GM21737 (cell line): ENCODE data around the gene MYO5C.

Experiments
- ATAC-seq: cut with Tn5 transposase; IDR thresholded peaks from one replicate; pipeline ENCODE4 v1.9.1; 2021; ENCODE audit warnings: mild to moderate bottlenecking, moderate library complexity; ENCODE audit not compliant: unreplicated experiment

The MYO5C gene

DNA sequence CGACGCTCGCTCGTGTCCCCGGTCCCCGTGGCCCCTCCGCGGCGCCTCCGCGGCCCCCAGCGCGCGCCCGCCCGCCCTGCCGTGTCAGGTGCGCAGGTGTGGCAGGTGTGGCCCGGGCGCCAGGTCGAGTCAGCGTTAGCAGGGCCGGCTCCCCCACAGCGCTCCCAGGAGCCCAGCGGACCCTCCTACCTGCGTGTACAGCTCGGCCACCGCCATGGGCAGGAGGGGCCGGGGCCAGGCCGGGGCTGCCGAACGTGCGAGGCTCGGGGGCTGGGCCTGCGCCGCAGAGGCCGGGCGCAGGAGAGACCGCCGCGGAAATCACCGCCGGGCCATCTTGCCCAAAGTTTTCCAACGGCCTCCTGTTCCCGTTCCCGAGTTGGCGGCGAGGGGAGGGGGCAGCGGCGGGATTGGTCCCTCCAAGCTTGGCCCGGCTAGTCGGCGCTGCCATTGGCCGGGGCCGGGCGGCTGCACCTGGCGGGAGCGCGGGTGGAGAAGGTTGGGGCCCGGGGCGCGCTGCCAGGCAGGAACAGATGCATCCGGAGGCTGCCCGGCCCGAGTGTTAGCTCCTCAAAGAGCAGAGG, at the start of gene MYO5C:
MYO5C (minus strand) TSS at position 384 of the 581 bp plus-strand sequence; CDS start at position 216, 168 bp downstream.
- no peak for ATAC-seq

- no peak for ATAC-seq
These were observed 49.0 kb upstream of the MYO5C start for GRCh38 chr15:52344592-52344991.

DNA sequence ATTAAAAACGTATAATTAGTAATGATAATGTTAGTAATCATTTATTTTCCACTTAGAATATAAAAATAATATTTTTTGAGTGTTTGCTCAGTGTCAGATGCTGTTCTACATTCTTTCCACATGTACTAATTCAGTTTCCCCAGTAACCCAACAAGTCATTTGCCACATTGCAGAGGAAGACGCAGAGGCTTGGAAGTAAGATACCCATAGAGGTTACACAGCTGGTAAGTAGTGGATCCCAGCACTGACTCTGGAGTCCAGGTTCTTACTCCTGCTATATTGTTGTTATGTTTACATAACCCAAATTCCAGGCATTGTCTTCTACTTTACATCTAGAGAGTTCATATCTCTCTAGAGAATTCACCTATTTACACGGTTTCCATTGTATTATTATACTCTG, 48.2 kb upstream of the MYO5C start:
- no peak for ATAC-seq

DNA sequence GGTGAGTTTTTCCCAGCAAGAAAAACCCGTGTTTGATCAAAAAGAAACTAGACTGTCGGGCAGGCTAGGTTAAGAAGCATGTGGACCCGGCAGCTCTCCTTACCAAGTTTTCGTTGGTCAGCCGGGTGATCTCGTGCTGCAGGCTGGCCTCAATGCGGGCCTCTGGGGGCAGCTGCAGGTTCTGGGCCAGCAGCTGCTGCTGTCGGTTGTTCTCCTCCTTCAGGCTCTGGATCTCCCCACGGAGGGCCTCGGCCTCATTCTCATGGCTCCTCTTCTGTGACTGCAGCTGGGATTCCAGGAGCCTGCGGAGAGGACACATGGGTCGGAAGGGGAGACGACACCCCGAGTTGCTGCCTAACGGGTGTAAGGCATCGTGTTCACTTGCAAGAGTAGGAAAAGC, 44.5 kb upstream of the MYO5C start:
- no peak for ATAC-seq

DNA sequence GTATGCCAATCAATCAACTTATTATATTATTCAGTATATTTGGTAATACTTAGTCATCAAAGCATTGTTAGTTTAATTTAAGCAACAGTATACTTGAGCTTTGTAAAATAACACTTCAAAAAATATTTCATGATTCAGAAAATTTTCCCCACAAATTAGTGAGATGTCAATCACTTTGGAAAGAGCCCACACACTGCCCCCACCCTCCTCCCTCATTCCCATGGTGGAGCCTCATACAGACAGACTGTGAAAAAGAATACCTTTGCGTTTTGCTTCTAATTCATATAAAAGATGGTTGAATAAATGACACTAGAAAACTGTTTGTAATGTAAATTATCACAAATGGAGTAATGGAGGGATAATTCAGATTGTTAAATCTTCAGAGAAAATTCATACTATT, 43.3 kb upstream of the MYO5C start:
- ATAC-seq = no peak

DNA sequence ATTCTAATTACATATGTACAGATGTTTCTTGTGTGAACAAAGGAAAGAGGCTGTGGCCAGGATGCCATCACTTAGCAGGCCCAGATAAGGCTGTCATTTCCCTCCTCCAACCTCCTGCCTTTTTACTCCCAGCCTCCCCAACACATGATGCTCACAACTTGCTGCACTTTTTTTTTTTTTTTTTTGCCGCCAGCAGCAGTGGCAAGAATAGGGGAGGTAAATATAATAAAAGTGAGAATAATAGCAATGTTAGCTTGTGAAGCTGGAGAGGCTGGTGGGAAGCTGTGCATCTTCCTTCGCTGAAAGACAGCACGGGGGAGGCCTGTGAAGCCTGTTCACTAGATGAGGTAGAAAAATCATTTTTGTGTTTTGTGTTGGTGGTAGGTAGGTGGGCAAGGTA, 42.5 kb upstream of the MYO5C start:
- ATAC-seq = no peak

DNA sequence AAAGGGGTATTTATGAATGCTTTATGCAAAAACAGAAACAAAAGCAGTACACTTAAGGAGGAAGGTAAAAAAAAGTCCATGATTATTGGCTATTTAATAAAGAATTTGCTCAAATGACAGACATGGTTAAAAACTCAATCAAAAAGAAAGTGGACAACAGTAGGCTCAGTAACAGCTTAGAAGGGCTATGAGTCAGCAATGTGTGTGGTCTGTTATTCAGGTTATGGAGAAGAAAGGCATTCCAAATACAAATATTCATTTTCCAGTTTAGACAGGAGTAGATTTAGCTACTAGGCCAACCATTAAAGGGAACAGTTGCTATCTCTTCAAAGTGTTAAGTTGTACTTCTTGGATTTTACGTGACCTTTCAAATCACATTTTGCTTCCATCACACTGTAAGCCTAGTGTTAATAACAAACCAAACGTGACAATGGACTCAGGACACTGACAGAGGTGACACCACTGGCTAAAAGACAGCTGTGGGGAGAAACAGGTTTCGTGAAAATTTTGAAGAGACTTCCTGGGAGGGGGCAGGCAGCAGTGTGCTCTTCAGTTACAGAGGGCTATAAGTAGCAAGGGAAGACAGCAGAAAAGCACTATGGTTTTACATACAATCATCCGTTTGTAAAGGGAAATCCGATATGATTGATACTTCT, 41.7 kb upstream of the MYO5C start:
- ATAC-seq = no peak

GRCh38 chr15:52336529-52336928, 40.9 kb upstream of the MYO5C start:
- ATAC-seq = no peak

DNA sequence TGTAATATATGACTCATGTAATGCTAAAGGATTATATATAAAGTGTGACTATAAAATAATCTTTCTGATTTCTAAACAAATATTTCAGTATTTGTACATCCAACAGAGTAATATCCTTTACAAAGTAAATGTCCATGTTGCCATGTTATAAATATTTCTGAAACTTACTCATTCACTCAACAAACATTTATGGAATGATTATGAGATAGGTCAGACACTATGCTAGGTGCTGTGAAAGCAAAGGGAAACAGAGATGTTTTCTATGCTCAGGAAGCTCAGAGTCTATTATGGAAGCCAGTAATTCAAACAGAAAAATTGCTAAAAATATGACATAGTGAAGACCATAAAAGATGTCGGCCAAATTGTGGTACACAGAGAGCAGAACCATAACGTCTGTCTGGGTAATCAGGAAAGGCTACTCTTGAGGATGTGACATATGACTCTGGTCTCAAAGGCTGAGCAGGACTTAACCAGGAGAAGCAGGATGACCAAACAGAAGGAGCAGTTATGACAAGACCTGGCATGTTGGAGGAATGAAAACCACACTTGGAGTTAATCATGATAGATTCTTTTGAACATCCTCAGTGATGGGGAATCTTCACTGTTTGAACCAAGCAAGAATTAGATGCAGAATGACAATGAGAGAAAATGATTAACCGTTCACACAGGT, 39.0 kb upstream of the MYO5C start:
- no peak for ATAC-seq

DNA sequence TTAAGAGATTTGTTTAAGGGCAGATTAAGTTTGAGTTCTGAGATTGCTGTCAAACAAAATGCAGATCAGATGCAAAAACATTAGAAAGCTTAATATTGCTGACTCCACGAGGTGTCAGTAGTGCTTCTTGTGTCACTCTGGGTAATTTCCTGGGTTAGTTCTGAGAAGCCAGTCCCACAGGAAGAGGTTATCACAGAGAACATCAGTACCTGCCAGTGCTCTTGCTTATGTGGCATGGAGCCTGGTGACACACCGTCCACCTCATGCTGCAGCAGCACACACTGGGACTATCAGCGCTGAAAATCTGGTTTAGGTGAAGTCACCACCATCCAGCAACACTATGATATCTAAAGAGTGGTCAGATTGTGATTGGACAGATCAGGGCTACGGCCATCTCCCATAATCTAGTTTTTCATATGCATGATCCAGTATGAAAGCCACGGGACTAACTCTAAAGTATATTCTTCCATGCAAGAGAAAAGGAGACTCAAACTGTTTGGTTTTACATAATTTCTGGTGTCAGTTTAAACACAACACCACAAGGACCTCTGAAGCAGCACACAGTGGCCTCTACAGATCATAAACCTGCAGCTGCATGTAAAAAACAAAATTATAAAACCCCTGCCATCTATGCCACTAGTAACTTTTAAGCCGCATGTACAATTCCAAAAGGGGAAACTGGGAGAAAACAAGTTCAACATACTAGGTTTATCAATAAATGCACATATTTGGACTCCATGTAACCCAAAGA, 36.1 kb upstream of the MYO5C start:
- ATAC-seq = peak; percentile 81

- no peak for ATAC-seq
These were observed 34.4 kb upstream of the MYO5C start for GRCh38 chr15:52329987-52330386.

GRCh38 chr15:52329150-52329549, 33.5 kb upstream of the MYO5C start:
- no peak for ATAC-seq

DNA sequence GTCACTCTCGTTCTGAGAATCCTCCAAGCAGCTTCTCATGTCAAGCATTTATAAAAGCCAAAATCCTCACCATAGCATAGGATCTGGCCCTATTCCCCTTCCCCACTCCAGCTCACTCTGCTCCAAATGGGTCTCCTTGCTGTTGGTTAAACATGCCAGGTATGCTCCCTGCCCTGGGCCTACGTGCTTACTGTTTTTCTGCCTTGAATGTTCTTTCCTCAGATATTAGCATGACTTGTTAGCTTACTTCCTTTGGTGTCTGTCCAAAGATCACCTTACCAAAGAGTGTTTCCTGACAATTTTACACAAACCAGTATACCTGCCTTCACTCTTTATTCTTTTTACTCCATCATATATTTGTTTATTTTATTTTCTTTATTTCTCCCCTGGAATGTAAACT, 33.1 kb upstream of the MYO5C start:
- ATAC-seq = no peak

GRCh38 chr15:52326756-52327155, 31.2 kb upstream of the MYO5C start:
- no peak for ATAC-seq

- ATAC-seq = no peak
These were observed 28.5 kb upstream of the MYO5C start for GRCh38 chr15:52324109-52324508.

- no peak for ATAC-seq
These were observed 23.3 kb upstream of the MYO5C start for GRCh38 chr15:52318729-52319500.

DNA sequence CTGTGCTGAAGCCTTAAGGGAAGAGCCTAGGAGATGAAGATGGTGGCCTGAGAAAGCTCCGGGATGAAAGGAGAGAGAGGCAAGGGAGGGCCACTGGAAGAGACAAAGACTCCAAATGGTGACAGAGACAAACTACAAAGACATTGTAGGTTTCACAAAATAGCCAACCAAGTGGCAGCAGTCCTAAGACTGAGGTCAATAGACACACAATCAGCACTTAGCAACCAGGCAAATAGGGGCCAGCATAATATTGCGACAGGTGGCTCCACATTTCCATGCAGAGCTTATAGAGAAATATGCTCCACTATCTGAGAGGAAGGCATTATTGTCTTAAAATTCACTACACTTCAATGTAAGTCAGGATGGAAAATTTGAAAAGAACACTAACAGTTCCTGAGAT, 22.1 kb upstream of the MYO5C start:
- ATAC-seq = no peak

DNA sequence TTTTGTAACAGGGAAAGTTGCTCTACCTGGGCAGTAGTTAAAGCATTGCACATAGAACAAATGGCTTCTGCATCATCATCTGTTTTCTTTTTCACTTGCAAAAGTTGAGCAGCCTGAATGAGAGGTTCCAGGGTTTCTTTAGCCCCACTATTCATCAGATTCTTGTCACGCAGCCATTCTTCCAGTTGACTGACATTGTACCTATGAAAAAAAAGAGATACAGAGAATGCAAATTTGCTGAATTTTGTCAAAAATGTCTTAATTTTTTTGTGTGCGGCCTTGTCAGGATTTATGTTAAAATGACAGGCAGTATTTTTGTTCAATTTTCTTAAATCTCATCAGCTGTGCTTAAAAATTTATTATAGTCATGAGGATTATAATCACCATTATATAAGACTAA, 21.4 kb upstream of the MYO5C start:
- no peak for ATAC-seq

GRCh38 chr15:52309154-52309548, 13.5 kb upstream of the MYO5C start:
- ATAC-seq = peak; percentile 62

- ATAC-seq = peak; percentile 65
These were observed 13.0 kb upstream of the MYO5C start for GRCh38 chr15:52308446-52309153.
